NCI-H524 (cell line): Measurements from ENCODE around the gene SLC10A7.

Source experiments
- DNase-seq, 2 experiments: peaks; one replicate each; lab custom pipeline; 2025; lab: John Stamatoyannopoulos, UW

Gene SLC10A7

DNA sequence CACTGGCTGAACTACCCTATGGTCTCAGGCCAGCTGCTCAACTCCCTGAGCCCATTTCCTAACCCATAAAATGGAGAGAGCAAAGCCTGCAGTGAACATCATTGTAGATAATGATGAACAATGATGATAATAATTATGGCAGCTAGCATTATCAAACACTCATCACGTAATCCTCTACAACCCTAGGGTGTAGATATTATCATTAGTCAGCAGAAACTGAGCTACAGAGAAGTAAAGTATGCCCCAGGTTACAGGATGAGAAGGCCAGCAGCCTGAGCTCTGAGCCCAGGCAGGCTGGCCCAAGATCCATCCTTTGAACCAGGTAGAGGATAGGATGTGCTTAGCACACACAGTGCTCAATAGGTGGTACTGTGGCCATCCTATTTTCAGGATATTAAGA, 264.2 kb downstream of the SLC10A7 start:
- no peak for DNase-seq

DNA sequence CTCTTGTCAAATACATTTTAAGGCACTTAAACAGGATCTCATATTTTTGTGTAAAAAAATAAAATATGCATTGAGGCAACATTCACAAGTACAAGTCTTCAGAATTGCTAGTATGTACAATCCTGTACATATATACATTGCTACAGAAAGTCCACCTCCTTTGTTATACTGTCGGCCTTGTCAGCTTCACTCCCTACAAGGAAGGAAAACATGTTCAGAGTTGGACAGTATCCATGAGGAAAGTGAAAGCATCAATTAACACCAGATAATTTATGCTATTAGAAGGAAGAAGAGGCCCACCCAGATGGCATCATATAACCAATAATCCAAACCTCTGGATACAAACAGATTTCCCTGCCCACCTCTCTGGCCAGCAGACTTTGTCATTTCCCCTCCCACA, 265.4 kb downstream of the SLC10A7 start:
- DNase-seq: no peak

DNA sequence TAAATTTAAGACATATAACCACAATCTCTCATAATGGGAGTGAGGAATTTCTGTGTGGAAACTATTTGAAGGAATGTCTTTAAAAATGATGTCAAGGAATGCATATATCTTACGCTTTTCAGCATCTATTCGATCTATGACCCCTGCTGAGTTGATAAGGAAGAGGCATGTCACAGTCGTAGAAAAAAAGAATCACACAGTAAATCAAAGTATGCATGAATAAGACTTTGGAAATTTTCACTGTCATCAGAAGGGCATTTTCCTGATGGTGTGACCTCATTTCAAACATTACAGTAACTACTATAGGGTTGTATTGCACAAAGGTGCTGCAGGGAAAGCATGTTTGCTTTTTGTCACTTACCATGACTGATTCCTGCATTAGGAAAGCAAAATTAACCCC, 265.9 kb downstream of the SLC10A7 start:
- no peak for DNase-seq

DNA sequence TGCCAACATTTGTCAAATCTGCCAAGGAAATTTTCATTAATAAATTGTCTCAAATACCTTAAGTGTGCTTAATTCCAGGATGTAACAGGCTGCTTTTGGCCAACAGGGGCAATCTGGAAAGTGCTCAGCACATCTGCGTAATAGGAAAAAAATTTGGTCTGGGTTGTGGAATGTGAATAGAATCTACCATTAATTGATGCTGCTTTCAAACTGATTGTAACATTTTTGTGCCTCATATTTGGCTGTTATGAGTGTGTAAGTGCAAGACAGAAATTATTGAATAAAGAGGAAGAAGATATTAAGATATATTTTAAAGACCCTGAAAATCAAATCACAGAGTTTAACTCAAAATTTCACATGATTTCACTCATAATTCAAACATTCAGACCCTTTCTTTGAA, 266.3 kb downstream of the SLC10A7 start:
- DNase-seq: no peak

DNA sequence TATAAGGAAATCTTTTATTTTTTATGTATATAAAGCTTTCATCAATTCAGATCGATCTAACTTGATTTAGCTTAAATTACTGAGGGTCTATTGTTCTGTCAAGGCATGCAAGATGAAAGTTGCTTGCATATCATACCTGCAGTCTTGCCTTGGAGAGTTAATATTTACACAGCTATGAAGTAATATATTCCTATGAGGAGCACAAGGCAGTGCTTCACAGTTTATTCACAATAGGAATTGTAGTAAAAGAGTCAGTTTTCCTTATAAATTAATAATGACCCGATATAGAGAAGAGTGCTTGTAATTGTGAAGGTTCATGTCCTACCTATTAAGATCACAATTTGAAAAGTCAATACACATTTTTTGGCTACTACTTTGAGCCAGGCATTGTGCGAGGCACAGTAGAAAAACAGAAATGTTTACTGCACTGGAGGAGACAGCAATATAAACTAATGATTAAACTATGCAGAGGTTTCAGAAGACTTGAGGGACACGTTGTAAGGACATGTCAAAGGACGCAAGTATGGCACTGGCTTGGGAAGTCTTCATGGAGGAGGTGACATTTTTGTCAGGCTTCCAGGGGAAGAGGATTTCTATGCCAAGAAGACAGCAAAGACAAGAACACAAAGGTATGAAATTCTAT, 268.6 kb downstream of the SLC10A7 start:
- DNase-seq: no peak

DNA sequence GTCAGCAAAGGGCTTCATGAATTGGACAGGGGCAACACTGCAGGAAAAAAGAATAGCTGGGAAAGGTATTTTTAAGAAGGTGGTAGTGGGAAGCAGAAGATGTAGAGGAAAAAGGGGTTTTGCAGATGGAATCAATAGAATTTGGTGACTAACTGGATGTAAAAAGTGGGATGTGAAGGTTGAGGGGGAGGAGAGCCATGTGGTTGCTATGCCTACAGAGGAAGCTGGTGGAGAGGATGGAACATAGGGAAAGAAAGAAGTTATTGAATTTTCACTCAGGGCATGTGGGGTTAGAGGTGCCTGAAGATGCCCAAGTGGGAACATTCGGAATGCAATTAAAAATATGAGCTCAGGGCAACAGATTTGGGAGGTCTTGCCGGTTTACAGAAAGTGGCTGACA, 274.4 kb downstream of the SLC10A7 start:
- DNase-seq: no peak

DNA sequence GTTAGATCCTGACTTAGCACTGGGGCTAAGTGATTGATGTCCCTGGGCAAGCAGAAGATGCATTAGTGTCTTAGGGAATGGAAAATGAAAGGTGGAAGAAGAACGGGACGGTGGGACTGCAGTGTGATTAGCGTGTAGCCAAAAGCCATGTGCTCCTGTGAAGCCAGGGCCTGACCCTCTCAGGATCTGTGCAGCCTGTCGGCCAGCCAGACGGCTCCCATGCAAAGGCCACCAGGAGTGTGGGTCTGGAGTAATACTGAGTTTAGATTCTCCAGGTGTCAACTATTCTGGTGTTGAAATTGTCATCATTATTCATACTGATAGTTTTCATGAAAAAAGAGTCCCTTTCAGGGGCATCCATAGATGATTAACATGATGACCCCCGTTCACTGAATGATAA, 275.4 kb downstream of the SLC10A7 start:
- no peak for DNase-seq

DNA sequence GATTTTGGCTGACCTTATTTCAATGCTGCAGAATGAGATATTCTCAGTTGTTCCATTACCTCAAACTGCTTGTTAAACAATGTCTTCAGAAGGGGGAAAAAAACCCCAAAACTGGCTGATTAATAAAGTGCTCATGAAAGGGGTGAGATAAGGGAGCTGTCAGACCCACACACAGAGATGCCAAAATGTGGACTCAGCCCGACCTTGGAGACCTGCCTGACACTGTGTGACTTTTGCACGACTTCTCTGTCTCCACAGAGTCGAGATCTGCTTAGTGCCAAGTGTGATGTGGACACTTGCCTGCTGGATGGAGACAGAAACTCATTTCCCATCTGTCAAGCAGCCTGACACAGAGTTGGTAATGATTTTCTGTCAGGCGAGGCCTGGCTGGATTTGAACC, 275.9 kb downstream of the SLC10A7 start:
- DNase-seq: no peak

DNA sequence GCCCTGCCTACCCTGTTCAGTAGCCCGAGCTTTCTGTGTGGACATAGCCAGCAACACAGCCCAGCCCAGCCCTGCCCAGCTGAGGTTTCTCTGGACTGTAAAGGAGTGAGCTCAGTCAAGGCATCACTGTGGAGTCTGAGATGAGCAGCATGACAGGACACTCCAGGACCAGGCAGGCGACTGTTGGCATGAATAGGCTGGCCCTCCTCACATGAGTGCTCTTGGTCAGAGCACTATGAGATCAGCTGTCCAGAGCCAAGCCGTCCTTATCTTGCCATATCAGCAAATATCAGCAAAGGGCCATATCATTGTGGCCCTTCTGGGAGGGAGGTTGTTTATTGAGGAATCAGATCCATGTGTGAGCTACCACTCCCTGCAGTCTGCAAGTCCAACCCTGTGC, 276.5 kb downstream of the SLC10A7 start:
- DNase-seq: no peak

DNA sequence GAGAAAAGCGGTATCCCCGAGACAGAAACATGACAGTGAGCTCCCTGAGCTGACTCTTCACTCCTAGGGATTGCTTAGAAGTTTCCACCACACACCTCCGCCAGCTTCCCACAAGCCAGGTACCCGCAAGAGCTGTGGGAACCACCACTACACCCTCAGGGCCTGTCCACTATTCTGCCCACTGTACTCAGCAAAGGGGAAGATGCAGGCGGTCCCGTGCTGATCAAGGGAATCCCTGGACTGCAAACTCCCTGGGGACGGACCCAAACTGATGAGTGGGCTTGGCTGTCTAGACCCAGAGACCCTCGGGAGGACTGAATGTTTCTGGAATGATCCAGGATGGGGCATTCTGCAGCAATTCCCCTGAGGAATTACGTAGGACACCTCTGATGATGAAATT, 277.2 kb downstream of the SLC10A7 start:
- no peak for DNase-seq

DNA sequence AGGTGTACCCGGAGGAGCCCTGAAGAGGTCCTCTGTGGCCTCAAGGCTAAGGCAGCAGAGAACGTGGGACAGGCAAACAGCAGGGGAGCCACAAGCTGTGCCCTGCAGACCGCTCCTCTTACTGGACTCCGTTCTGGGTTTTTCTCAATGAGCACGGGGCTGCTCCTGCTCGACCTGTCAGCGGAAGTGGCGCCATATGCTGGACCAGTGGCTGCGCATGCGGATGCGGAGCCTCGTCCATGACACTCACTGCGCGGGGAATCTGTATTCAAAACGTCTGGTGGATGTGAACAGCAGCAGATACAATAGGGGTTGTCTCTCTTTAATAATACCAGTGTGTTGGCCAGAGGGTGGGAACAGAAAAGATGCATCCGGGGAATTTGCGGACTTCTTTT, 277.9 kb downstream of the SLC10A7 start:
- DNase-seq: no peak

DNA sequence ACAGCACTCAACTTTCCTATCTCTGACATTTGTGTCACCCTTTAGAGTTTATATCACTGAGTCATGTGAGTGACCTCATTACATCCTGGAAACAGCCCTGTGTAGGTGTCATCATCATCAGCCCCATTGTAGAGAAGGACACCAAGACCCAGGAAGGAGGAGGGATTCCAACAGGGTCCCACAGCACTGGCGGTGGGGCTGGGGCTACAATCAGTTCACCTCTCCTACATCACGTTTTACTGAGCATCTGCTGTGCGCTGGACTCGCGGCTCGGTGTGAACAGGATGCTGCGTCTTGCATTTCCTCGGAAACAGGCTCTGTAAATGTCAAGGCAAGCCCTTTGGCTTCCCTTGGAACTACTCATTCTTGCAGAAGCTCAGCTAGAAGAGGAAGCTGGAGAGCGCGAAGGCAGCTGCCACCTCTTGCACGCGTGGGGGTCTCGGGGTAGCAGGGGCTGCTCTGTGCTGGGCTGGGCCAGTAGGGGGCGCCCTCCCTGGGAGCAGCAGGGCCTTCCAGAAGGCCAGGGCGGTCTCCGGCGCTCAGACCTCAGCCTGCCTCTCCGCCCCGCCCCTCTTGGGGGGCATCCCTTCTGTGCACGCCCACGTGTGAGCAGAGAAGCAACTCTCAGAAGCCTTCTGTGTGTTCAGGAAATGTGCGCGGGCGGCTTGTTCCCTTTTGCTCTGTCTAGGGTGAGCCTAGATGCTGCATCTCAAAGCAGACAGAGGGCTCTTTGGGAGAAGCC, 278.4 kb downstream of the SLC10A7 start:
- no peak for DNase-seq

DNA sequence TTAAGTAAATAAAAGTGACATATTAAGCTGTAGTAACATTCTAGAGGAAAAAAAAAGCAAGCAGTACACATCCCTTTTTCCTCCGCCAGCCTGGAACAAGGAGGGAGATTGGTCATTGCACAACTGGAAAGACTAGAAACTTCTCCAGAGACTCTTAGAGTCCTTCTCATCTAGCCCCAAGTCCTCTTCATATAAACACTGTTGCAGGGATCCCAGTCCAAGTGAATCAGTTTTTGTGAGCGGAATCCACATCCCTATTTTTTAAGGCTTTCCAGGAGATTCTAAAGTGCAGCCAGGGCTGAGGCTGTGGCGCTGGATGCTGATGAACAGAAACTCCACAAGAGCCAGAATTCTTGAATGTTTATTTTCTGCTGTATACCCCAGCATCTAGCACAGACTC, 283.6 kb downstream of the SLC10A7 start:
- DNase-seq: no peak

DNA sequence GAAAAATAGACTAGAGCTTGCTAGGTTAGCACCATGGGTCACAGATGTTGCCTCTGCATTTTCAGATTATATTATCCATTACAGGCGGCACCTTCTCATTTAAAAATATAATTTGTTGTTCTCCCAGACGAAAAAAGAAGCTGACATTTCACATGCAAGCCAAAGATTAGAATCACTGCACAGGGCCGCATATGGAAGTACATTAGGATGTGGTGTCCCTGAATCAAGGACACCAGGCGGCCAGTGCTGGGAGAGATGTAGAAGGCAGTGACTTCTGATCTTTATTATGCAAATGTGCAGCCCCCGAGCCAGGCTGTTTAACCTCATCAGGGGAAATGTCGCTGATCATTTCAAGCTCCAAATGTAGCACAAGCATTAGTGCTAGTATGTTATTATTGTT, 284.6 kb downstream of the SLC10A7 start:
- DNase-seq: no peak

DNA sequence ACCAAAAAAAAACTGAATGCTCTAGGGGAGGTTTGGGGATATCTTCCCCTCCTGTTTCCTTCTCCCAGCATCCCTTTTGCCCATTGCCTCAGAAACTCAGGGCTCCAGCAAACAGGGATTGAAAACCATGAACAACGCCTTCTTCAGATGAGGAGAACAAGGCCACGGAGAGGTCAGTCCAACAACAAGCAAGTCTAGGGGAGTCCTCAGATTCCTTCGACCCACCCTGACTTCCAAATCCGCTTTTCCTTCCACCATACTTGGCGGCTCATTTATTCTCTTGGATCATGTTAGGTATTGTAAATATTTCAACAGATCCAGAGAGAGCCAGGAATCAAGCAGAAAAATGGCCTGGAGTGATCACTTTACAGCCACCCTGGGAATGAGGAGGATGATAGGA, 285.5 kb downstream of the SLC10A7 start:
- no peak for DNase-seq

DNA sequence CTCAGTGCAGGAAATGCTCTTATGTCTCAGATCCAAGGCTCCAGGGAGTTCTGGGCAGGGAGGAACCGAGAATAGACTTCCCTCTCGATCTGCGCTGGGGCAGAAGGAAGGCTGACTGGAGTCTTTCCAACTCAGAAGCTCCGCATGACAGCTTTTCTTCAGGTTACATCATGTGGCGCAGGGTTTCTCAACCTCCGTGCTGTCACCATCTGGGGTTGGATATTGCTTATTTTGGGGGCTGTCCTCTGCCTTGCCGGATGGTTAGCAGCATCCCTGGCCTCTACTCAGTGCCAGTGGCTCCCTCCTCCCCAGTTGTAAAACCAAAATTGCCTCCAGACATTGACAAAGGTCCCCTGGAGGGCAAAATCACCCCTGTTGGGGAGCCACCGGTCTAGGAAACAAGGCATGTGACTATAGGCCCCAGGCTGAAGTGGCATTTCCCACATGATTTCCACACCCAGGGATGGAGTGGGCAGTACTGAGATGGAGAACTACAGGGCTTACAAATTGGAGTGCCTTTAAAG, 286.0 kb downstream of the SLC10A7 start:
- DNase-seq: no peak

DNA sequence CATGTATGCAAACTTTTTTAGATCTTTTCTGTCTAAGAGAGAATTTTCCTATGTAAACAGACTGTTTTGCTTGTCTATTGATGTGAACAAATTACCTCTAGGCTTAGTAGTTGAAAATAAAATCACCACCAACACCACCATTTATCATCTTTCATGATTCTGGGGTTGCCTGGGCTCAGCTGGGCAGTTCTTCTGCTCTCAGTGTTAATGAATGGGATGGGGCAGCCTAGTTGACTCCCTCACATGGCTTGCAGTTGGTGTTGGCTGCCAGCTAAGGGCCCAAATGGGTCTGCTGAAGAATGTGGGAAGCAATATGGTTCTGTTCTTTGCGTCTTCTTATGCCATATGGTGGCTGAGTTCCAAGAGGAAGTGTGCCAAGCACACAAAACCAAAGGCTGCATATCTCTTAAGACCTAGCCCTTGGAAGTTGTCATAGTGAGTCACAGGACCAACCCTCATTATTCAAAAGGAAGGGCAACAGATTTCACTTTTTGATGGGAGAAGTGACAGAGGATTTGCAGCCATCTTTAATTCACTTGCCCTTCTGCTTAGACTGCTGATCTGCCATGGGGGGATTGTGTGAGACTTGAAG, 289.5 kb downstream of the SLC10A7 start:
- DNase-seq: no peak

DNA sequence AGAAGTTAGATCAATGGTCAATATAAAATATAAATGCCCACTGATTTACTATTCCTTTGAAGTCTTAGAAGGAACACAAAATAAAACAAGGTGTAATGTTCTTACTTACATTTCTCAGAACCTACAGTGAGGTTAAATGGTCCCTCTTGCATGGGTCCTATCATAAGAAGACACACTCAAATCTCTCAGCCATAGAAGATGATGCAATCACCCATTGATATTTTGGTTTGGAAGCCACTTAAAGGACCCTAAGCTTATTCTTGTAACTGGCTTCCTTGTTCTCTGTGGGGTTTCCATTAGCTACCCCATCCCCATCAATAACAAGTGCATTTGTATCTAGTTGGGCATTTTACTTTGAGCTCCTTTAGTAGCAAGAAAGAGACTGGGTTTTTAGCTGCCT, 292.3 kb downstream of the SLC10A7 start:
- no peak for DNase-seq

DNA sequence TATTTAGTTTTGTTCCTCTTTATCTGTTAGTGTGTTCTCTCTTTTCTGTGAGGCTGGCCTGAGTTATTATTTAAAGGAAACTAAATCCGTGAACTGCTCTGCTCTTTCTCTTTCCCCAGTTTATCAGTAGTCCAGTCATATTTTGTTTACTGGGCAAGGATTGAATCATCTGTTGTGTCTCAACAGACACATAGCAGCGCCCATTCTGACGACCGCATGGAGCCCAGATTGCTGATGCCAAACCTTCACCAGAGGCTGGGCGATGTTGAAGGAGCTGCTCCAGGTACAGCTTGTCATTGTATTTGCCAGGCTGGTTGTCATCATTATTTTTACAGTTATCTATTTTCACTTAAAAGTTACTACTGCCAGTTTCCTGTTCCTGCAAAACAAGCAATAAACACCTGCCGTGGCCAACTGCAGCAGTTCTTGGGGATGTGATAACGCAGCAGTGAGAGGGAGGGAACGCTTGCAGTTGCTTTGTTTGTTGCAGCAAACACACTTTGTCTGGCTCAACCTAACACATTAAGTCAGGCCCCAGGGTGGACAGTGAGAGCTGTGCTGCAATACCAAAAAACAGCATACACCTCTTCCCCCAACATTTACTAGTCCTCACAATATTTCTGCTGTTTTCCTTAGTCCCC, 297.3 kb downstream of the SLC10A7 start:
- DNase-seq: no peak

DNA sequence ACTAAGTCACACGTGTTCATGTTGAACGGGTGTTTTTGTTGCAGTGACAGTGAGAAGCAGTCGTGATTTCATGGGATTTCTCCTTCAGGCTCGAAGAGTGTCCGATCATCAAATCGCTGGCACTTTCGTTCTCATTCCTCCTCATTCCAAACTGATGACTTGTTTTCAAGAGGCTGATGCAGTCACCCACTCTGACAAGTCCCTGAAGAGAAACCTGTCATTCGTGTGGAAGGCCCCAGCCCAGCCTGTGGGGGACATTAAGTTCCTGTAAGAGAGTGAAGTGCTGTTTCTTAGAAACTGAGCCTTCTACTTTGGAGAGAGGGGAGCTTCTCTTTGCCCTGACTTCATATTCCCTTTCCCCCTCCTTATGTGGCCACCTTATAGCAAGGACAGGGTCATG, 299.4 kb downstream of the SLC10A7 start:
- DNase-seq: no peak

DNA sequence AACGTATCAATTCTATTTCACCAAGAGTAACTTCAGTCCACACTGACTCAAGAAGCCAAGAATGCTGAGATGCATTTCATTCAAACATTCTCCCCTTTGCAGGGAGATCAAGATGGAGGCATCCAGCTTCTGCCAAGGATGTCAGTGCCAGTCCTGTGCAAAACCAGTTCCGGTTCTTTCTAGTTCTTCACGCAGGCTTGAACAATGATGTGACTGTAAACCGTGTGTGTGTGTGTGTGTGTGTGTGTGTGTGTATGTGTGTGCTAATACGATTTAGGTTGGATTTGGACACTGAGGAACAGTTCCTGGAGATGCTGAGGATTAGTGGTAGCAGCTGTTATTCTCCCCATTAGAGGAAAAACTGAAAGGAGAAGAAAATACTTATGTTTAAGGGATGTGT, 307.5 kb downstream of the SLC10A7 start, which contains the start of gene REELD1:
REELD1 (plus strand) TSS at position 301 of the 400 bp plus-strand sequence. CDS start 2,415 bp downstream, outside the sequence.
- peak; percentile 18 to 46 for DNase-seq

DNA sequence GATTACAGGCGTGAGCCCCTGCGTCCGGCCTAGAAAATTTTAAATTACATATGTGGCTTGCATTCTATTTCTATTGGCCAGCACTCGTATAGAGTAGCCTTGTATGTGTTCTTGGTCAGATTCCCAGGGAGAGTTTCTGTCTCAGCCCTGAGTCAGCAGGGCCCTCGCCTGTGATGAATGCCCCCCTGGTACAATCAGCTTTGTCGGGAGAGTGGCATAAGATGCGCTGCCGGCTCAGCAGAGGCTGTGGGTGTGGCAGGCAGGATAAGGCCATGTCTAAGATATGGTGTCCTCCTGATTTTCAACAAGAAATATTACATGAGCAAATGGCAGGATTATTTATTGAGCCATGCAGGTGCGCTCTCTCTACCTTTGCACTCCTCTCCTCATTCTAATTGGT, 309.0 kb downstream of the SLC10A7 start:
- DNase-seq: no peak

DNA sequence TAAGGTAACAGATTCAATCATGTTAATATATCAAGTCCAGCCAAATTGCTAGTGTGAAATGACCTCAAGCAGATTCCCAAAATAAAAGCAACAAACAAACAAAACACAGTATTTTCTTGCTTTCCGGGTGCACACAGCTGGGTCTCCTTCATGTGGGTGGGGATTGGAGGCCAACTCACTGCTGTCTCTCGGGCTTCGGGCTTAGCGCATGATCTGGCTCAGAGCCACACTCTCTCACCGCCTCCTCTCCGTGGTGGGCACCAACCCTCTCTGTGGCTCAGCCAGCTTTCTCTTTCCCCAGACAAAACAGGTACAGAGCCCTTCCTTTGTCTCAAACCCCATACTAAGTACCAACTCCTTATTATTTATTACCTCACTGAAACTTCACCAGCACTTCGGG, 310.3 kb downstream of the SLC10A7 start:
- no peak for DNase-seq
